T follicular helper cell (primary cell): ENCODE data around the gene PRKD2.
A peak's percentile ranks its signal among the peaks of the same experiment; 100 is the strongest.

Source experiments
- DNase-seq: peaks from one replicate; pipeline ENCODE4 v3.0.0-alpha.2; 2020; ENCODE audit warnings: low read depth

The PRKD2 gene

DNA sequence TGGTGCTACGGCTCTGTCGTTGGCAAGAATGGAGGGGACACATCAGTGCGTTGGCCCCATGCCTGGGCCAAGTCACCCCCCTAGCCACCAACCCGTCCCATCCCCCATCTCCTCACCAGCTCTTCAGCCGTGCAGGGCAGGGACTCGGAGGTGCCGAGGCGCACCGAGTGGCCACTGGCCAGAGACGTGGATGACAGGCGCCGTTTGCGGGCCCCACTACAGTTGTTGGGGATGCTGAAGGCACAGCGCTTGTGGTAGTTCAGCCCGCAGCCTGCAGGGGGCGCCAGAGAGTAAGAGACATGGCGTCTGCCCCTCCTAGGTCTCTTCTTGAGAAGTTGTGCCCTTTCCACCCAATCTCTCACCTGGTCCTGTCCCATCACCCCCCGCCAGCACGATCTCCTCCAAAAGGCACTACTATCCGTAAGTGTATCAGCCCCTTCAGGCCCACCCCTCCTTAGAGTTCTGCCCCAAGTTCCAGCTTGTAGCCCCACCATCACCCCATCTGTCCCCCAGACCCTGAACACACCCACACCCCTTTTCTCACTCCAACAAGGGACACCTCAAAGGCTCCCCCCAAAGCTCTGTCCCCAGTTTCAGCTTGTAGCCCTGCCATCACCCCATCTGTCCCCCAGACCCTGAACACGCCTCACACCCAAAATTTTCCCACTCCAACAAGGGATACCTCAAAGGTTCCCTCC is 12.4 kb downstream of the PRKD2 start:
- DNase-seq: peak; percentile 77

- no peak for DNase-seq
Observed at GRCh38 chr19:46700704-46701103, 16.2 kb downstream of the PRKD2 start.

DNA sequence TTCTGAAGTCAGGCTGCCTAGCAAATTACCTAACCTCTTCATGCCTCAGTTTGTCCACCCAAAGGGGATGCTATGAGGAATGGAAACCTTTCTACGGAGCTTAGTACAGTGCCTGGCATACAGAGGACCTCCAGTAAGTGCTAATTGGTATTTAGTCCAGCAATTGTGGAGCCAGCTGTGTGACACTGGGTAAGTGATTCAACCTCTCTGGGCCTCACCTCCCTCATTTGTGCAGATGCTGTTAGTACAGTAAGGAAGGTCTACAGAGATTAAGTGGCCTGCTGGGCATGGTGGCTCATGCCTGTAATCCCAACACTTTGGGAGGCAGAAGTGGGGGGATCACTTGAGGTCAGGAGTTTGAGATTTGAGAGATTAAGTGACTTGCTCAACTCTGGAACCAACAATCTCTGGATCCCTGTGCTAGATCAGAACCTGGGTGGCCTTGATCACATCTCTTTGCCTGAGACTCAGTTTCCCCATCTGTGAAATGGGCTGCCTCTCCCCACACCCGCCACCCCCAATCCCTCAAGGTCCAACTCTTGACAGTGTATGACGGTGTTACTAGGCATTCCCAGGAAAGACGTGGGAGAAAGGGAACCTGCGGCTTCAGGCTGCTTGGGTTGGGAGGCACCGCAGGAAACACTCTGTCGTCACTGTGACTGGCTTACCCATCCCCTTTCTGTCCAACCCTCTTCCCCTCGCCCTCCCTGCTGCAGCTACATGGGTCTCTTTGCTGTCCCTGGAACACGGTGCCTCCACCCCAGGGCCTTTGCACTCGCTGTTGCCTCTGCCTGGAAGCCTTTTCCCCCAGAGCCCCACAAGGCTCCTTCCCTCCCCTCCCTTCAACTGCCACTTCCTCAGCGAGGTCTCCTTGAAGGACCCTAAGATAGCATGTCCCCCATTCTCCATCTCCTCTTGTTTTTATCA is 18.3 kb downstream of the PRKD2 start:
- DNase-seq: no peak

DNA sequence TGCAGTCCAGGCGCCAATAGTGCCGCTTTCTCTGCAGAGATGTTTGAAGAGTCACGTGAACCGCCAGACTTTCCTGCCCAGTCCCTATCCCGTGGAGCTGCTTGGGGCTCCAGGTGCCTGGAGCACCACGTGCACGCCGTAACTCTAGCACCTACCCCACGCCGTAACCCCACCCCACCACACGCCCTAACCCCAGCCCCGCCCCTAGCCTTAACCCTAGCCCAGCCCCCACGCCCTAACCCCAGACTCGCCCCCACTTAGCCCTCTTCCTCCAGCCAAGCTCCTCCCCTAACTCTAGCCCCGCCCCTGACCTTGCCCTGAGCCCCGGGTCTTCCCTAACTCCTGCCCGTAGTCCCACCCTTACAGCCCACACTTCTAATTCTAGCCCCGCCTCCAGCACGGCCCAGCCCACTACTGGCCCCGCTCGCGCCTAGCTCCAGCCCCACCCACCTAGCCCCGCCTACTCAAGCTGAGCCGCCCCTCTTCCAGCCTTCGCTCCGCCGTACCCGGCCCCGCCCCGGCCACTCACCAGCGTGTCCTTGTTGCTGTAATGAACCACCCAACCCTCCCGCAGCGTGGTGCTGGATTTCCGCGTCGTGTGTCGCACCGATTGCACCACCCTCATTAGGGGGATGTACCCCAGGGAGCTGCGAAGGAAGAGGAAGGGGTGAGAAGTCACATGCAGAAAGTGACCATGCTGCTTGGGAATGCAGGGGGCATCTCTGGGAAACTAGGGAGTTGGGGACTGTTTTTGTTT is 19.5 kb downstream of the PRKD2 start:
- no peak for DNase-seq

DNA sequence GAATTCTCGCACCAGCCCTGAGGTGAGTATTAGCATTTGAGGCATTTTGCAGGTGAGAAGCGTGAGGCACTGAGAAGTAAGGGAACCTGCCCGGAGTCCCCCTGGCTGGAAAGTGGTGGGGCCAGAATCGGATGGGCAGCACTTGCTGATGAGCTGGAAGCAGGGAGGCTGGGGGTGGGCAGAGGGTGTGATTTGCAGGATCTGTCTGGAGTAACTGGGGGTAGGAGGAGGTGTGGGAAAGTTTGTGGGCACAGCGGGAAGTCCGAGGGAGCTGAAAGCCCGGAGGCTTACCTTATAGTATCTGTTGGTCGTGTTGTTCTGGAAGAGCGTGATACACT is 20.1 kb downstream of the PRKD2 start:
- no peak for DNase-seq

DNA sequence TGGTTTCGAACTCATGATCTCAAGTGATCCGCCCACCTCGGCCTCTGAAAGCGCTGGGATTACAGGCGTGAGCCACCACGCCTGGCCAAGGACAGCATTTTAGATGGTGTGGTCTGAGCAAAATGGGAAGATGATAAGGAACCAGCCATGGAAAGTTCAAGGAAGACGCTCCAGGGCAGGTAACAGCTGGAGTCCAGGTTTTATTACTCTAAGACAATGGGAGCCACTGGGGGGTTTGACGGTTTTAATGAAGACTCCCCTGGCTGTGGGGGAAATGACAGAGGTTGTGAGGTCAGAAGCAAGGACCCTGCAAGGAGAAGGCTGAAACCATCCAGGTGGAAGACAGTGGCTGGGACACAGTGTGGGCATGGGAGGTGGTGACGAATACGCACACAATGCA is 20.9 kb downstream of the PRKD2 start:
- no peak for DNase-seq

- DNase-seq: no peak
Observed at GRCh38 chr19:46693760-46694159, 23.2 kb downstream of the PRKD2 start.

DNA sequence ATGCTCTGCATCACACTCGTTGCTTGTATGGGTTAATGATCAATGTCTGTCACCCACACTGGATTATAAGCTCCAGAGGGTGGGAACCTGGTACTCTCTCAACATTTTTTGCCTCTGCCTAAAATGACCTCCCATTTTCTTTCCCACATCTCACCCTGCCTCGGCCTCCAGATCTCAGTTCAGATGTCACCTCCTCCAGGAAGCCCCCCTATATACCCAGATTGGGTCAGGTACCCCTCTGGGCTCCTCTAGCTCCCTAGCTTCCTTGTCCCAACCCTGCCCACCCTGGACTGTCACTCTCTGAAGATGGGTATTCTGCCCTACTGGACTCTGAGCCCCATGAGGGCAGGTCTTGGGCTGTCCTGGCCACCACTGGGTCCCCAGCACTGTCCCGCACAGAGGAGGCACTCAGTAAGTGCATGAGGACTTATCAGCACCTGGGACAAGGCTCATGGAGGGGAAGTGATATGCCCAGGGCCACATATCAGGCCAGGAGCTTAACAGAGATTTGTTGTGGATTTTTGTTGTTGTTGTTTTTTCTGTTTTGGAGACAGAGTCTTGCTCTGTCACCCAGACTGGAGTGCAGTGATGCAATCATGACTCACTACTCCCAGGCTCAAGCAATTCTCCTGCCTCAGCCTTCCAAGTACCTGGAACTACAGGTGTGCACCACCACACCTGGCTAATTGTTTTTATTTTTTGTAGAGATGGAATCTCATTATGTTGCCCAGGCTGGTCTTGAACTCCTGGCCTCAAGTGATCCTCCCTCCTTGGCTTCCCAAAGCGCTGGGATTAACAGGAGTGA is 23.8 kb downstream of the PRKD2 start:
- DNase-seq: no peak

DNA sequence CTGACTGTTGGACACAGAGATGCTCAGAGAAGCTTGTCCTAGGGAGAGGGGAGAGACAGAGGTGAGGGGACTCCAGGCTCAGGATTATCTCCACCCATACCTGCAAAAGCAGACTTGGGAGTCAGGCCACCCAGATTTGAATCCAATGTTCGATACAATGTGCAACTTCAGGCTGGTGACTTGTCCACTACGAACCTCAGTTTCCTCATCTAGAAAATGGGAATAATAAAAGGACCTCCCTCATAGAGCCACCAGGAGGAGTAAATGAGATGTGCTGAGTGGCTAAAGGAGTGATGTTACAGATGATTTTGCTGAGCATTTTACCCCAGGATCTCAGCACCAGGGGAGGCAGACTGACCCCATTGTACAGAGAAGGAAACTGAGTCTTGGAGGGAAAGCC is 25.0 kb downstream of the PRKD2 start:
- no peak for DNase-seq

DNA sequence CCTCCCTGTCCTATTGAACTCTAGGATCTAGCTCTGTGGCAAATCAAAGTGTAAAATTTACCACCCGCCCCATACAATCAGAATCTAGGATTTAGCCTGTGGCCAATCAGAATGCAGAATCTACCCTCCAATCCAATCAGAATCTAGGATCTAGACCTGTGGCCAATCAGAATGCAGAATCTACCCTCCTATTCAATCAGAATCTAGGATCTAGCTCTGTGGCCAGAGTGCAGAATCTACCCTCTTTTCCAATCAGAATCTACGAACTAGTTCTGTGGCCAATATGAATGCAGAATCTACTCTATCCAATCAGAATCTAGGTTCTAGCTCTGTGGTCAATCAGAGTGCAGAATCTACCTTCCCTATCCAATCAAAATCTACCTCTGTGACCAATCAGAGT is 25.8 kb downstream of the PRKD2 start:
- no peak for DNase-seq

- no peak for DNase-seq
Observed at GRCh38 chr19:46689358-46689757, 27.6 kb downstream of the PRKD2 start.

DNA sequence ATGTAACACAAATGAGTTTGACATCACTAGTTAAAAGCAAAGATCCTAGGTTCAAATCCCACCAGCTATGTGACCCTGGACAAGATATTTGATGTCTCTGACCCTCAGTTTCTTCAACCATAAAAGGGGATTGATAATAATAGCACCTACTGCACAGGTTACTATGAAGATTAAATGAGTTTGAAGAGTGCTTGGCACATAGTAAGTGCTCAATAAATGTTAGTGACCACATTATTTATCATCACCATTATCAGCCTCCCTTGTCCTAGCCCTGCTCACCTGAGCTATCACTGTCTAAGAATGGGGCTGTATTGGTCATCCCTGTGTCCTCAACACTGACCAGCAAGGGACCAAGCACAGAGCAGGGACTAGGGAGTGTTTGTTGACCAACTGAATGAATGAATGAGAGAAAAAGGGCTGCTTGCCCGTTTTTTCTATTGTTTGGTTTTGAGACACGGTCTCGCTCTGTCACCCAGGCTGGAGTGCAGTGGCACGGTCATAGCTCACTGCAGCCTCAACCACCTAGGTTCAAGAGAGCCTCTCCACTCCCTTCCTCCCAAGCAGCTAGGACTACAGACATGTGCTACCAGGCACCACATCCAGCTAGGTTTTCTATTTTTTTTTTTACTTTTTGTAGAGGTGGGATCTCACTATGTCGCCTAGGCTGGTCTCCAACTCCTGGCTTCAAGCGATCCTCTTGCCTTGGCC is 29.3 kb downstream of the PRKD2 start:
- no peak for DNase-seq

GRCh38 chr19:46685189-46685588 is 31.7 kb downstream of the PRKD2 start:
- DNase-seq: no peak

DNA sequence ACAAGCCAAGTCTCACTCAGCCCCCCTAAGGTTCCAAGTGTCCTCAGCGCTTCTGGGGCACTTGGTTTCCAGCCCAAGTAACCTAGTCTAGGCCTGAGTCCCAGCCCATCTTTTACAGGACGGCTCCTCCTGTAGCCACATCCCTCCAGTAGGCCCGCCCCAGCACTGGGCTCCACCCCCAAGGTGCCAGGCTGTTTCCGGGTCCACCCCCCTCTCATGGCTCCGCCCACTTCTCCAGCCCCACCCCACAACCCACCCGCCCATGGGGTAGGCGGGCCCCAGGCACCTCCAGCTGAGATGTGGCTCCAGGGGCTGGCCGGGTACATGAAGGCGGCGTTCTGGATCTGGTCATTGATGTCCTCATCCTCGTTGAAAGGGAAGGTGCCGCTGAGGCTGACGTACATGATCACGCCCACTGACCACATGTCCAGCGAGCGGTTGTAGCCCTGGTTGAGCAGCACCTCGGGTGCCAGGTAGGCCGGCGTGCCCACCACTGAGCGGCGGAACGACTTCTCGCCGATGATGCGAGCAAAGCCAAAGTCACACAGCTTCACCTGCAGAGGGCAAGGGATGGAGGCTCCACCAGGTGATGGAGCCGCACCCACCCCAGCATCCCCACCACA is 38.7 kb downstream of the PRKD2 start:
- DNase-seq: peak; percentile 41

GRCh38 chr19:46674416-46675178 is 42.3 kb downstream of the PRKD2 start:
- no peak for DNase-seq

- DNase-seq: no peak
Observed at GRCh38 chr19:46670813-46671212, 46.1 kb downstream of the PRKD2 start.

DNA sequence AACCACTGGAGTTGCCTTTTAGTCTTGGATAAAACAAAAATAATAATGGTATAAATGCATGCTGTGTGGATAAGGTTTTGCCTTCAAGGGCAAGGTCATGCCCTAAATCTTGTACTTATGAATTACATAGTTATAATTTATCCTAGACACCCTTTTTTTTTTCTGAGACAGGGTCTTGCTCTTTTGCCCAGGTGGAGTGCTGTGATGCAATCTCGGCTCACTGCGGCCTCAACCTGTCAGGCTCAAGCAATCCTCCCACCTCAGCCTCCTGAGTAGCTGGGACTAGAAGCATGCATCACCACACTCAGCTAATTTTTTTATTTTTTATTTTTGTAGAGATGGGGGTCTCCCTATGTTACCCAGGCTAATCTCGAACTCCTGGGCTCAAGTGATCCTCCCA is 48.3 kb downstream of the PRKD2 start:
- DNase-seq: no peak

DNA sequence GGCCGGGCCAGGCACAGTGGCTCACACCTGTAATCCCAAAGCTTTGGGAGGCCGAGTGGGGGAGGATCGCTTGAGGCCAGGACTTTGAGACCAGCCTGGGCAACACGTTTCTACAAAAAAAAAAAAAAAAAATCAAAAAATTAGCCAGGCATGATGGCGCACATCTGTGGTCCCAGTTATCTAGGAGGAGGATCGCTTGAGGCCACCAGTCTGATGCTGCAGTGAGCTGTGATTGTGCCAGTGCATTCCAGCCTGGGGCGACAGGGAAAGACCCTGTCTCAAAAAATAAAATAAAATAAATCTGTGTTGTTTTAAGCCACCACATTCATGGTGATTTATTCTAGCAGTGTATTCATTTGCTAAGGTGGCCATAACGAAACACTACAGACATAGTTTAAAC is 51.8 kb downstream of the PRKD2 start:
- DNase-seq: no peak

DNA sequence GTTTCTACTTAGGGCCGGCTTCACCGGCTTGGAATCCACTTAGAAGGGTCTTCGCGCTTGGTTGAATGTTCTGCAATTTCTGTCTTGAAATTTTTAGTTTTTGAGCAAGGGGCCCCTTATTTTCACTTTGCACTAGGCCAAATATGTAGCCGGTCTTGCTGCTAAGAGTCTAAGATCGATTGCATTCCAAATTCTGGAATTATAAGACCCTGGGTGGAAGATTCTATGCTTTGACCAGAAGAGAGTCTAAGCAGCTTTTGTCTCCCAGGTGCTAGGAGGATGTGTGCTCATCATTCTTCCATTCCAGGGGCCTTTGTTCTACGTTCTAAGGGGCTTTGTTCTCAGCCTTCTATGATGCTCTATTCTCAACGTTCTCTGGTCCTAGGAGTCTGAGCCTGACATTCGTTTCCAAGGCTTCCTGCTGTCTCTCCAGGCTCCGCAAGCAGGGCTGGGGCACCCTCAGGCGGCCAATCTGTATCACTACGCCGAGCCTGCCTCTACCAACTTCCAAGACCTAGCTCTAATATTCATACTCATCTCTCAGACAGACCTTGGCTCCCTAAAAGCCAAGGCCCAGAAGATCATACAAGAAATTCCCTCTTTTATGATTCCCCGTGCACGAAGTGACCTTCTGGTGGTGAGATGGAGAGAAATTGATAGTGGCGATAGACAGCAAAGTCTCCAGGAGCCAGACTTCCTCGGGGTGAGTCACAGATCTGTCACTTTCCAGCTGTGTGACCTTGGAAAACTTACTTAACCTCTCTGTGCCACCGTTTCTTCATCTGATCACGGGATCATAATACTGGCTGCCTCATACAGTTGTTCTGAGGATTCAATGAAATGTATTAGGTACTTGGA is 55.0 kb downstream of the PRKD2 start:
- DNase-seq: peak; percentile 70
